Mesendoderm (in vitro differentiated cells): ENCODE data around the gene KRTAP19-8.

Experiments used
- DNase-seq: peaks from one replicate; pipeline ENCODE4 v3.0.0; 2013
- H2AK5ac ChIP-seq: 2 replicates; pipeline ENCODE4 v1.6.1; 2013; ENCODE audit warnings: low read length, inconsistent platforms
- H2BK120ac ChIP-seq: 2 replicates; pipeline ENCODE4 v1.6.1; 2013; ENCODE audit warnings: low read depth, mild to moderate bottlenecking, low read length, moderate library complexity, mixed read lengths
- H2BK15ac ChIP-seq: replicated peaks from 2 replicates; pipeline ENCODE4 v1.6.1; 2013; ENCODE audit warnings: low read depth, mild to moderate bottlenecking, moderate library complexity
- H2BK5ac ChIP-seq: 2 replicates; pipeline ENCODE4 v1.6.1; 2013; ENCODE audit warnings: low read length, inconsistent platforms
- H3K18ac ChIP-seq: 2 replicates; pipeline ENCODE4 v1.6.1; 2013; ENCODE audit warnings: mild to moderate bottlenecking, low read length, mixed read lengths
- H3K23ac ChIP-seq: one replicate; pipeline ENCODE4 v1.6.1; 2013; ENCODE audit warnings: low read length
- H3K27ac ChIP-seq: 2 replicates; pipeline ENCODE4 v1.5.1; 2013; ENCODE audit warnings: low read depth, mild to moderate bottlenecking, inconsistent platforms, low read length, moderate library complexity
- H3K27me3 ChIP-seq: 2 replicates; pipeline ENCODE4 v1.6.1; 2013; ENCODE audit warnings: low read length, control low read depth, mild to moderate bottlenecking, inconsistent platforms; ENCODE audit not compliant: insufficient read depth, poor library complexity
- H3K36me3 ChIP-seq: 2 replicates; pipeline ENCODE4 v1.6.1; 2013; ENCODE audit warnings: low read length, inconsistent platforms; ENCODE audit not compliant: control insufficient read depth, insufficient read depth
- H3K4ac ChIP-seq: one replicate; pipeline ENCODE4 v1.6.1; 2013; ENCODE audit warnings: low read depth, mild to moderate bottlenecking, low read length, moderate library complexity
- H3K4me1 ChIP-seq: 2 replicates; pipeline ENCODE4 v1.6.1; 2013; ENCODE audit warnings: low read depth, low read length, inconsistent platforms; ENCODE audit not compliant: control insufficient read depth
- H3K4me2 ChIP-seq: 2 replicates; pipeline ENCODE4 v1.6.1; 2013; ENCODE audit warnings: low read length
- H3K4me3 ChIP-seq: 2 replicates; pipeline ENCODE4 v1.5.1; 2013; ENCODE audit warnings: mild to moderate bottlenecking, low read length
- H3K56ac ChIP-seq: one replicate; pipeline ENCODE4 v1.6.1; 2013; ENCODE audit warnings: low read length
- H3K79me1 ChIP-seq: 2 replicates; pipeline ENCODE4 v1.6.1; 2013; ENCODE audit warnings: low read length, inconsistent platforms
- H3K79me2 ChIP-seq: 2 replicates; pipeline ENCODE4 v1.6.1; 2013; ENCODE audit warnings: mild to moderate bottlenecking, low read length; ENCODE audit not compliant: control insufficient read depth, insufficient read depth
- H3K9ac ChIP-seq: 2 replicates; pipeline ENCODE4 v1.6.1; 2013; ENCODE audit warnings: low read length, inconsistent platforms
- H4K5ac ChIP-seq: one replicate; pipeline ENCODE4 v1.6.1; 2013; ENCODE audit warnings: low read length
- H4K8ac ChIP-seq: one replicate; pipeline ENCODE4 v1.6.1; 2013; ENCODE audit warnings: low read depth, mild to moderate bottlenecking, control low read depth, low read length, moderate library complexity
- WGBS: extraction: QIAGEN DNeasy Blood & Tissue Kit; methylation state at CpG from one replicate; pipeline ENCODE4 v1.1.7; 2013; ENCODE audit warnings: low lambda C conversion rate, missing lambda C conversion rate; ENCODE audit not compliant: insufficient coverage; ENCODE audit errors: extremely low coverage; 5-methylcytosine and 5-hydroxymethylcytosine counted together

KRTAP19-8 gene

GRCh38 chr21:30990514-30991262 lies 47.6 kb downstream of the KRTAP19-8 start:
- no peak overlapping the region for H2AK5ac ChIP-seq
- H3K4me3 ChIP-seq = no peak overlapping the region
- no peak overlapping the region for H3K4me2 ChIP-seq
- H3K27me3 ChIP-seq = no peaks in the 10 kb centered on the region
- no peak overlapping the region for H3K56ac ChIP-seq
- H3K9ac ChIP-seq = no peak overlapping the region
- no peak overlapping the region for H3K4ac ChIP-seq
- no peaks in the 10 kb centered on the region for H3K4me1 ChIP-seq
- H4K8ac ChIP-seq = no peak overlapping the region
- DNase-seq = no peak
- no peak overlapping the region for H2BK15ac ChIP-seq
- no peak overlapping the region for H3K18ac ChIP-seq
- H2BK120ac ChIP-seq = no peak overlapping the region
- no peak overlapping the region for H3K23ac ChIP-seq
- H3K79me1 ChIP-seq = no peaks in the 10 kb centered on the region
- H3K79me2 ChIP-seq = no peaks in the 10 kb centered on the region
- H4K5ac ChIP-seq = no peak overlapping the region
- H2BK5ac ChIP-seq = no peak overlapping the region
- no peak overlapping the region for H3K27ac ChIP-seq
- no CpG with 5 or more reads among the region's 5 CpGs for WGBS
- no peaks in the 10 kb centered on the region for H3K36me3 ChIP-seq

GRCh38 chr21:30988706-30989105 lies 49.6 kb downstream of the KRTAP19-8 start:
- no peaks in the 10 kb centered on the region for H3K79me2 ChIP-seq
- H3K18ac ChIP-seq = no peak overlapping the region
- no peaks in the 10 kb centered on the region for H3K79me1 ChIP-seq
- H3K36me3 ChIP-seq = no peaks in the 10 kb centered on the region
- no peak overlapping the region for H2BK15ac ChIP-seq
- H3K4me1 ChIP-seq = no peaks in the 10 kb centered on the region
- no peak overlapping the region for H3K4me3 ChIP-seq
- H2BK5ac ChIP-seq = no peak overlapping the region
- no peak overlapping the region for H2BK120ac ChIP-seq
- H3K27me3 ChIP-seq = no peaks in the 10 kb centered on the region
- H3K9ac ChIP-seq = no peak overlapping the region
- no peak overlapping the region for H4K8ac ChIP-seq
- H4K5ac ChIP-seq = no peak overlapping the region
- H2AK5ac ChIP-seq = no peak overlapping the region
- H3K27ac ChIP-seq = no peak overlapping the region
- DNase-seq = no peak
- H3K23ac ChIP-seq = no peak overlapping the region
- no peak overlapping the region for H3K4ac ChIP-seq
- H3K4me2 ChIP-seq = no peak overlapping the region
- WGBS = no CpG with 5 or more reads among the region's 1 CpG
- no peak overlapping the region for H3K56ac ChIP-seq
